ENCODE data around the gene TOR3A.

The TOR3A gene

GRCh38 chr1:179061360-179062282 is 20.2 kb upstream of the TOR3A start:
- in situ Hi-C loops (cut with MboI; ENCODE audit: low sequenced_read_pairs): no loop called here

- in situ Hi-C loops (cut with MboI; ENCODE audit: low sequenced_read_pairs): no loop called here
Observed at GRCh38 chr1:179066471-179066870, 15.4 kb upstream of the TOR3A start.

- in situ Hi-C loops (cut with MboI; ENCODE audit: low sequenced_read_pairs): no loop called here
Observed at GRCh38 chr1:179077396-179077795, 4.5 kb upstream of the TOR3A start.

GRCh38 chr1:179079113-179079761 is 2.6 kb upstream of the TOR3A start:
- in situ Hi-C loops (cut with MboI; ENCODE audit: low sequenced_read_pairs): no loop called here

GRCh38 chr1:179080866-179081686 is 794 bp upstream of the TOR3A start:
- in situ Hi-C loops (cut with MboI; ENCODE audit: low sequenced_read_pairs): no loop called here

- in situ Hi-C loops (cut with MboI; ENCODE audit: low sequenced_read_pairs): no loop called here
Observed at GRCh38 chr1:179082333-179082998, 596 bp downstream of the TOR3A start.

GRCh38 chr1:179082999-179083335 is 1.1 kb downstream of the TOR3A start:
- in situ Hi-C loops (cut with MboI; ENCODE audit: low sequenced_read_pairs): no loop called here

- in situ Hi-C loops (cut with MboI; ENCODE audit: low sequenced_read_pairs): no loop called here
Observed at GRCh38 chr1:179083533-179083932, 1.7 kb downstream of the TOR3A start.

GRCh38 chr1:179087665-179088064 is 5.8 kb downstream of the TOR3A start:
- in situ Hi-C loops (cut with MboI; ENCODE audit: low sequenced_read_pairs): no loop called here

GRCh38 chr1:179089827-179090482 is 8.1 kb downstream of the TOR3A start:
- in situ Hi-C loops (cut with MboI; ENCODE audit: low sequenced_read_pairs): no loop called here

- in situ Hi-C loops (cut with MboI; ENCODE audit: low sequenced_read_pairs): no loop called here
Observed at GRCh38 chr1:179090522-179090921, 8.7 kb downstream of the TOR3A start.

- in situ Hi-C loops (cut with MboI; ENCODE audit: low sequenced_read_pairs): no loop called here
Observed at GRCh38 chr1:179090923-179091322, 9.1 kb downstream of the TOR3A start.

- in situ Hi-C loops (cut with MboI; ENCODE audit: low sequenced_read_pairs): no loop called here
Observed at GRCh38 chr1:179091691-179092165, 9.9 kb downstream of the TOR3A start.

GRCh38 chr1:179092896-179093461 is 11.1 kb downstream of the TOR3A start:
- in situ Hi-C loops (cut with MboI; ENCODE audit: low sequenced_read_pairs): no loop called here

- in situ Hi-C loops (cut with MboI; ENCODE audit: low sequenced_read_pairs): no loop called here
Observed at GRCh38 chr1:179094818-179095217, 12.9 kb downstream of the TOR3A start.

- in situ Hi-C loops (cut with MboI; ENCODE audit: low sequenced_read_pairs): no loop called here
Observed at GRCh38 chr1:179095377-179095776, 13.5 kb downstream of the TOR3A start.

GRCh38 chr1:179095924-179096323 is 14.1 kb downstream of the TOR3A start:
- in situ Hi-C loops (cut with MboI; ENCODE audit: low sequenced_read_pairs): no loop called here

- in situ Hi-C loops (cut with MboI; ENCODE audit: low sequenced_read_pairs): no loop called here
Observed at GRCh38 chr1:179099891-179100290, 18.0 kb downstream of the TOR3A start.

GRCh38 chr1:179101566-179101965 is 19.7 kb downstream of the TOR3A start:
- in situ Hi-C loops (cut with MboI; ENCODE audit: low sequenced_read_pairs): no loop called here

- in situ Hi-C loops (cut with MboI; ENCODE audit: low sequenced_read_pairs): no loop called here
Observed at GRCh38 chr1:179103999-179104398, 22.1 kb downstream of the TOR3A start.

Data from hTERT RPE-1 (cell line).